Occipital lobe (tissue), 2 donors: Measurements from ENCODE around the gene TEDDM1. TPM values are rescaled to one million over a fixed set of nuclear protein-coding genes. Genes with fewer than 3 reads are reported as not detected.
"Not testable (repeated sequence)": the region's sequence is repeated elsewhere in the genome, so short reads cannot be mapped to it uniquely, and the experiment has no call there.

Experiments
- DNase-seq: peaks from one replicate; lab custom pipeline; 2025; lab: John Stamatoyannopoulos, UW
- total RNA-seq: library from RNA; depleted of rRNA; stranded (reverse); fragments of >200 nt; gene quantifications from one replicate; pipeline ENCODE4 v1.2.3, GENCODE V29; 2014

TEDDM1 gene
- total RNA-seq, 1 donor from 2014 or later: not detected

- no peak for DNase-seq
Measured at GRCh38 chr1:182381962-182382819, 18.3 kb downstream of the TEDDM1 start.

GRCh38 chr1:182380199-182380598 lies 20.3 kb downstream of the TEDDM1 start:
- DNase-seq: no peak

GRCh38 chr1:182379781-182380180 lies 20.7 kb downstream of the TEDDM1 start:
- not testable (repeated sequence) for DNase-seq

GRCh38 chr1:182376936-182377574 lies 23.4 kb downstream of the TEDDM1 start:
- DNase-seq: no peak

GRCh38 chr1:182374101-182374834 lies 26.2 kb downstream of the TEDDM1 start:
- no peak for DNase-seq

GRCh38 chr1:182370532-182370931 lies 29.9 kb downstream of the TEDDM1 start:
- no peak for DNase-seq

GRCh38 chr1:182368903-182369302 lies 31.6 kb downstream of the TEDDM1 start:
- no peak for DNase-seq

- no peak for DNase-seq
Measured at GRCh38 chr1:182368358-182368757, 32.1 kb downstream of the TEDDM1 start.

GRCh38 chr1:182367926-182368325 lies 32.5 kb downstream of the TEDDM1 start:
- DNase-seq: no peak

GRCh38 chr1:182366596-182366995 lies 33.9 kb downstream of the TEDDM1 start:
- DNase-seq: no peak

GRCh38 chr1:182359645-182360044 lies 40.8 kb downstream of the TEDDM1 start:
- no peak for DNase-seq

- DNase-seq: no peak
Measured at GRCh38 chr1:182357913-182358312, 42.6 kb downstream of the TEDDM1 start.

GRCh38 chr1:182357171-182357570 lies 43.3 kb downstream of the TEDDM1 start:
- DNase-seq: no peak

GRCh38 chr1:182355723-182356098 lies 44.8 kb downstream of the TEDDM1 start:
- DNase-seq: no peak

- DNase-seq: no peak
Measured at GRCh38 chr1:182351790-182352364, 48.6 kb downstream of the TEDDM1 start.

GRCh38 chr1:182350839-182351238 lies 49.6 kb downstream of the TEDDM1 start:
- DNase-seq: no peak

GRCh38 chr1:182348961-182349747 lies 51.3 kb downstream of the TEDDM1 start:
- DNase-seq: peak; percentile 27
